HG02938 (cell line): ENCODE results near the gene PDXK.

Experiments used
- ATAC-seq: cut with Tn5 transposase; IDR thresholded peaks from one replicate; pipeline ENCODE4 v1.9.1; 2021; ENCODE audit warnings: mild to moderate bottlenecking, moderate library complexity; ENCODE audit not compliant: unreplicated experiment

Gene PDXK

GRCh38 chr21:43778469-43779335 lies 59.8 kb downstream of the PDXK start:
- ATAC-seq, result no peak

GRCh38 chr21:43779660-43780059 lies 60.7 kb downstream of the PDXK start:
- no peak for ATAC-seq

GRCh38 chr21:43781846-43782245 lies 62.9 kb downstream of the PDXK start:
- ATAC-seq, result no peak

- ATAC-seq, result no peak
Observed at GRCh38 chr21:43782431-43783097, 63.6 kb downstream of the PDXK start.

- ATAC-seq, result no peak
Observed at GRCh38 chr21:43783098-43783700, 64.3 kb downstream of the PDXK start.

GRCh38 chr21:43785134-43785533 lies 66.2 kb downstream of the PDXK start:
- ATAC-seq, result no peak

- no peak for ATAC-seq
Observed at GRCh38 chr21:43786300-43786806, 67.4 kb downstream of the PDXK start.

- ATAC-seq, result no peak
Observed at GRCh38 chr21:43786807-43787440, 68.0 kb downstream of the PDXK start.

- ATAC-seq, result peak; percentile 66
Observed at GRCh38 chr21:43789276-43790009, 70.5 kb downstream of the PDXK start, which contains the start of gene RRP1. TSS of gene RRP1 (plus strand) at chr21:43789577. CDS start at chr21:43789630, 53 bp downstream.

GRCh38 chr21:43790010-43790524 lies 71.1 kb downstream of the PDXK start:
- no peak for ATAC-seq

GRCh38 chr21:43792406-43792805 lies 73.5 kb downstream of the PDXK start:
- no peak for ATAC-seq

GRCh38 chr21:43793243-43793642 lies 74.3 kb downstream of the PDXK start:
- no peak for ATAC-seq

GRCh38 chr21:43794311-43794710 lies 75.4 kb downstream of the PDXK start:
- no peak for ATAC-seq

GRCh38 chr21:43794857-43795256 lies 75.9 kb downstream of the PDXK start:
- ATAC-seq, result no peak

- ATAC-seq, result no peak
Observed at GRCh38 chr21:43797415-43797814, 78.5 kb downstream of the PDXK start.

GRCh38 chr21:43797925-43798715 lies 79.2 kb downstream of the PDXK start:
- no peak for ATAC-seq

GRCh38 chr21:43799301-43799840 lies 80.4 kb downstream of the PDXK start:
- no peak for ATAC-seq

- ATAC-seq, result no peak
Observed at GRCh38 chr21:43800124-43800523, 81.2 kb downstream of the PDXK start.

- no peak for ATAC-seq
Observed at GRCh38 chr21:43800566-43800965, 81.6 kb downstream of the PDXK start.
